ENCODE results near the gene FHL5.
"Not testable (repeated sequence)": the region's sequence is repeated elsewhere in the genome, so short reads cannot be mapped to it uniquely, and the experiment has no call there.

The FHL5 gene

DNA sequence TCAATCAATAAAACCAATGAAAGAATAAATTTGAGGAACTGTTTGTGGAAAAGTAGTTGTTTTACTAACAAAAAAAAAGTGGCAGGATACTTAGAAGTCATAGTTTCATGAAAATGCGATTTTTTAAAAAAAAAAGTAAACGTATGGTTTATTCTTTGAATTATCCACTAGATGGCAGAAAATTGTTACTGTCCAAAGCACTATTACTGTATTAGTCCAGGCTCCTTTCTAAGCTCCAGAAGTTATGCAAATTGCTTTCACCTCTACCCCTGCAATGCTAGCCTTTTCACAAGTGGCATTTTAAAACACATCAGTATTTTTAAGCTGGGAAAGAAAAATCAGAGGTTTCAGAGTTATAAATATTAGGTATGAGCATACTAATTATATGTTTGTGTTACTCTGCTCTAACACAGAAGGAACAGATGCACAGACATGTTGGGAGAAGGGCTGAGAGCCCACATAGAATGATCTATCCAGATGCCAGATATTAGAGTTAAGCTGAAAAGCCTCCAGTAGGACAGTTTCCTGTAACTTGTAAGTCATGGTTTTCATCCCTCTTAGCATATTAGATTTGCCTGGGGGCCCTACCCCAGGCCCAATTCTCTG is 63.9 kb downstream of the FHL5 start:
- TF ChIP-seq, protein P1, sequence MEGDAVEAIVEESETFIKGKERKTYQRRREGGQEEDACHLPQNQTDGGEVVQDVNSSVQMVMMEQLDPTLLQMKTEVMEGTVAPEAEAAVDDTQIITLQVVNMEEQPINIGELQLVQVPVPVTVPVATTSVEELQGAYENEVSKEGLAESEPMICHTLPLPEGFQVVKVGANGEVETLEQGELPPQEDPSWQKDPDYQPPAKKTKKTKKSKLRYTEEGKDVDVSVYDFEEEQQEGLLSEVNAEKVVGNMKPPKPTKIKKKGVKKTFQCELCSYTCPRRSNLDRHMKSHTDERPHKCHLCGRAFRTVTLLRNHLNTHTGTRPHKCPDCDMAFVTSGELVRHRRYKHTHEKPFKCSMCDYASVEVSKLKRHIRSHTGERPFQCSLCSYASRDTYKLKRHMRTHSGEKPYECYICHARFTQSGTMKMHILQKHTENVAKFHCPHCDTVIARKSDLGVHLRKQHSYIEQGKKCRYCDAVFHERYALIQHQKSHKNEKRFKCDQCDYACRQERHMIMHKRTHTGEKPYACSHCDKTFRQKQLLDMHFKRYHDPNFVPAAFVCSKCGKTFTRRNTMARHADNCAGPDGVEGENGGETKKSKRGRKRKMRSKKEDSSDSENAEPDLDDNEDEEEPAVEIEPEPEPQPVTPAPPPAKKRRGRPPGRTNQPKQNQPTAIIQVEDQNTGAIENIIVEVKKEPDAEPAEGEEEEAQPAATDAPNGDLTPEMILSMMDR (IDR thresholded peaks at IDR 0.05) = no peak
- no peak for DNase-seq (ENCODE audit: low spot score)
- H3K27ac ChIP-seq = no peak overlapping the region
- H3K4me3 ChIP-seq = no peak overlapping the region

DNA sequence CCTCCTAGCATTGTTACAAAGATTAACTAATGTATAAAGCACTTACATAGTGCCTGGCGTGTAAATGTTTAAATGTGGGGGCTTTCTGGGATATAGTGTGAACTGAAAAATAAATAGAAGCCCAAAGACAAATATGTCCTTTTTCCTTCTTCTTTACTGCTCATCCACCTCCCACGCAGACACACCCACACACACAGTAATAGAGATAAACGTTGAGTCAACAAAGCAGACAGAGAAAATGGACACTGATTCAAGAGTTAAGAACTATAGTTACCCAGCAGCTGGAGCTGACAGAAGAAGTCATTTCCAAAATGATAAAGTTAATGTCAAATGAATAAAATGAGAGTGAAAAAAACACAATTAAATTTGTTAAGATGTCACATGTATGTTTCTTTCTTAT is 68.3 kb downstream of the FHL5 start:
- Histone ChIP-seq H3K4me3 (no peak overlapping the region), H3K27ac (no peak overlapping the region)
- TF ChIP-seq, protein P1 (IDR thresholded peaks at IDR 0.05) = no peak
- no peak for DNase-seq (ENCODE audit: low spot score)

DNA sequence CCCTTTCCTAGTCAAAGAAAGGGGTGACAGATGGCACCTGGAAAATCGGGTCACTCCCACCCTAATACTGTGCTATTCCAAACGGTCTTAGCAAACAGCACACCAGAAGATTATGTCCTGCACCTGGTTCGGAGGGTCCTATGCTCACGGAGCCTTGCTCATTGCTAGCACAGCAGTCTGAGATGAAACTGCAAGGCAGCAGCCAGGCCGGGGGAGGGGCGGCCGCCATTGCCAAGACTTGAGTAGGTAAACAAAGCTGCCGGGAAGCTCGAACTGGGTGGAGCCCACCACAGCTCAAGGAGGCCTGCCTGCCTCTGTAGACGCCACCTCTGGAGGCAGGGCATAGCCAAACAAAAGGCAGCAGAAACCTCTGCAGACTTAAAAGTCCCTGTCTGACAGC is 75.1 kb downstream of the FHL5 start:
- DNase-seq (ENCODE audit: low spot score); H3K4me3 ChIP-seq: not testable (repeated sequence)

DNA sequence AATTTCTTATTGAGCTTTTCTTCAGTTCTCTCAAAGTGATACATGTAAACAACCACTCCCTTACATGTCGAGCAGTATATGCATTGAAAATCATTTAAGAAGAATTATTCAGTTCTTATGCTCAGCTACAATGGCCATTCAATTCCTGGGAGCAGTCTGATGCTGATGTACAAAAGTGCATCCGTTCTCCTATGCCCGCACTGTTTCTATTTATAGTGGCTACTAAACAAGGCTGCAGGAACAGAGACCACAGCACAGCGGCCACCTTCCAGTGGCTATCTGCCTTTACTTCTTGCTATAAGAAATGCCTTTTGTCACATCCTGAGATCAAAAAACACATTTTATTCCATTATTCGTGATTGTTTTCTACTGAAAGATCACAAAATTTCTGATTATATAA is 82.2 kb downstream of the FHL5 start:
- no peak overlapping the region for H3K27ac ChIP-seq
- DNase-seq (ENCODE audit: low spot score) = no peak
- TF ChIP-seq, protein P1 (IDR thresholded peaks at IDR 0.05) = no peak
- peak overlapping the region; percentile 38 for H3K4me3 ChIP-seq

More for the DNA sequence above, 75.1 kb downstream of the FHL5 start:
- not testable (repeated sequence) for H3K27ac ChIP-seq

DNA sequence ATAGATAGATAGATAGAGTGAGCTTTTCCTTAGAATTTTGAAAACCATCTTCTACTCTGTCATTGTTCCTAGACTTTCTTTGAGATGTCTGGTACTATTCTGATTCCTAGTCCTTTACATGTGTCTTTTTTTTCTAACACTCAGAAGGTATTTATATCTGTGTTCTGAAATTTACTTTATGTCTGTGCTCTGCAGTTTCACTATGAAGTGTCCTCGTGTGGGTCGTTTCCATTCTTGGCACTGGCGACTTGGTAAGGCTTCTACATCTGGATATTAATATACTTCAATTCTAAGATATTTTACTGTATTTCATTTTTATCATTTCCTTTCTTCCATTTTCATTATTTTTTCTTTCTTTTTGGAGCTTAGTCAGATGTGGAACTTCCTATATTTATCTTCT is 87.0 kb downstream of the FHL5 start:
- Histone ChIP-seq H3K27ac (no peak overlapping the region), H3K4me3 (no peak overlapping the region)
- TF ChIP-seq, protein P1 (IDR thresholded peaks at IDR 0.05) = no peak
- no peak for DNase-seq (ENCODE audit: low spot score)

DNA sequence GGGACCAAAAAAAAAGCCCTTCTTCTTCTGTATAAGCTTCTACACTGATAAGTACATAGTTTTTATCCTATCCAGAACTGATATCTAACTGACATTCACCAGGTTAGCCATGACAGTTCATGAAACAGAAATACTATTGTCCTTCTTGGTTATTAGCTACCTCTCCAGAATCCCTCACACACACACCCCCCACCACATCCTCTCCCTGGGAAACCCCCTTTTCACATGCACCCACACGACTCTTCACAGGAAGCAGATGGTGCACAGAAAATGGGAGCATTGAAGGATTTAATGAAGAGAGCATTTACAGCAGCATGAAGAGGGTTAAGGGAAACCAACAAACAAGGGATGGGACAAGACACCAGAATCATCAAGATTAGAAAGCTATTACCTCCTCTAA is 88.9 kb downstream of the FHL5 start:
- no peak overlapping the region for H3K4me3 ChIP-seq
- no peak for DNase-seq (ENCODE audit: low spot score)

DNA sequence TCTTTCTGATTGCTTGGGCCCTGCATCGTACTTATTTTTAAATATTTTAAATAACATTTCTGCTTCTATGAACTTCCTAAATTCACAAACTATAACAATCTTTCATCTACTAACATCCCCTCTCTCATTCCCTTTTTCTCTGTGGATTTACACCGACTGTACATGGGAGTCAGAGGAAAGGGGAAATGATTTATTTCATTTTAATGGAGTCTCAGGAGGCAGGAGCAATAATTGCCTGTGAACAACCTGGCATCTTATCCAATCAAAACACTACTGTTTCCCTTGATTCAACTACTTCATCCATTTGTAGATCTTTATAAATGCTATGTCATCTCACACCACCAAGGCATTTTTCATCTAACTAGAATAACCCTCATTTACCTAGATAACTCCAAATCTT is 89.6 kb downstream of the FHL5 start:
- TF ChIP-seq, protein P1 (IDR thresholded peaks at IDR 0.05) = no peak

More for the DNA sequence above, 88.9 kb downstream of the FHL5 start:
- H3K27ac ChIP-seq = no peak overlapping the region
- TF ChIP-seq, protein P1 (IDR thresholded peaks at IDR 0.05) = no peak

More for the DNA sequence above, 89.6 kb downstream of the FHL5 start:
- H3K4me3 ChIP-seq = no peak overlapping the region
- no peak for DNase-seq (ENCODE audit: low spot score)
- no peak overlapping the region for H3K27ac ChIP-seq

Data from coronary artery (tissue), 2 donors.